GM12878 (cell line): ENCODE data around the gene TNS4. TPM values are rescaled to one million over a fixed set of nuclear protein-coding genes. Genes with fewer than 3 reads are reported as not detected.

ENCODE experiments used
- ATAC-seq: fragments of 200-7000 bp; cut with Tn5 transposase; 3 replicates; pipeline ENCODE4 v1.9.1; 2020; ENCODE audit warnings: mild to moderate bottlenecking, moderate library complexity
- BruUV-seq: library from RNA; stranded (reverse); fragments of 400-500 nt; replicated peaks from 2 replicates; lab custom pipeline; 2021; lab: Mats Ljungman, UMichigan
- CTCF ChIA-PET: fragments of 300-600 bp; sonication (Branson Sonifier 250); formaldehyde crosslinking; extraction: SDS; loops from one replicate; lab custom pipeline; 2021; ENCODE audit warnings: inconsistent platforms; lab: Yijun Ruan, JAX
- POLR2A ChIA-PET: fragments of 350-600 bp; formaldehyde crosslinking; extraction: SDS; loops from one replicate; lab custom pipeline; 2021; ENCODE audit warnings: inconsistent platforms; lab: Charles Lee
- RAD21 ChIA-PET: fragments of 300-600 bp; sonication (Branson Sonifier 250); formaldehyde crosslinking; loops from one replicate; lab custom pipeline; 2023; ENCODE audit warnings: antibody characterized with exemption; ENCODE audit not compliant: unreplicated experiment; lab: Charles Lee
- SMC1A ChIA-PET: fragments of 300-600 bp; sonication (Branson Sonifier 250); formaldehyde crosslinking; loops from one replicate; lab custom pipeline; 2023; ENCODE audit not compliant: unreplicated experiment, uncharacterized antibody; lab: Charles Lee
- DNase-seq: peaks from one replicate; pipeline ENCODE4 v3.0.0-alpha.2; 2011; ENCODE audit warnings: low read depth, low spot score
- FAIRE-seq: peaks from 3 replicates; lab custom pipeline; 2011; peaks lifted over from hg19 to GRCh38; lab: Jason Lieb, UNC
- H2AFZ ChIP-seq: 2 replicates; pipeline ENCODE4 v1.6.0; 2011; ENCODE audit warnings: low read depth, low read length, control low read depth; ENCODE audit not compliant: control insufficient read depth
- H3K27ac ChIP-seq: 2 replicates; pipeline ENCODE4 v1.5.1; 2011; ENCODE audit warnings: control low read depth; ENCODE audit not compliant: control insufficient read depth, insufficient read depth
- H3K27me3 ChIP-seq, 2 experiments: replicated peaks in 1 of 2; 2 replicates each; pipeline versions ENCODE4 v1.6.0 to v1.6.1; 2011; ENCODE audit warnings: low read length in 1 of 2; ENCODE audit not compliant: control insufficient read depth in 2 of 2, insufficient read depth in 2 of 2
- H3K36me3 ChIP-seq, 2 experiments: 2 replicates each; pipeline ENCODE4 v1.5.1; 2011; ENCODE audit warnings: low read length in 1 of 2; ENCODE audit not compliant: control insufficient read depth in 2 of 2, insufficient read depth in 2 of 2
- H3K4me1 ChIP-seq: 2 replicates; pipeline ENCODE4 v1.6.1; 2011; ENCODE audit warnings: mild to moderate bottlenecking, low read length, moderate library complexity, mixed read lengths; ENCODE audit not compliant: control insufficient read depth, insufficient read depth
- H3K4me2 ChIP-seq: 2 replicates; pipeline ENCODE4 v1.6.0; 2011; ENCODE audit warnings: control low read depth; ENCODE audit not compliant: control insufficient read depth, insufficient read depth
- H3K4me3 ChIP-seq: fragments of 200-600 bp; sonication (generic); 2 replicates; pipeline ENCODE4 v1.5.1; 2016
- H3K79me2 ChIP-seq: 2 replicates; pipeline ENCODE4 v1.6.0; 2011; ENCODE audit warnings: low read length; ENCODE audit not compliant: control insufficient read depth, insufficient read depth
- H3K9ac ChIP-seq: 2 replicates; pipeline ENCODE4 v1.8.0; 2011; ENCODE audit warnings: low read length, control low read depth, mixed read lengths; ENCODE audit not compliant: control insufficient read depth, insufficient read depth
- H3K9me3 ChIP-seq: replicated peaks from 3 replicates; pipeline ENCODE4 v1.5.1; 2011; ENCODE audit warnings: mild to moderate bottlenecking, low read length; ENCODE audit not compliant: control insufficient read depth, insufficient read depth
- H4K20me1 ChIP-seq: 2 replicates; pipeline ENCODE4 v1.6.0; 2011; ENCODE audit not compliant: control insufficient read depth, insufficient read depth
- CREM ChIP-seq: IDR thresholded peaks from 2 replicates; pipeline ENCODE4 v1.6.1; 2014; ENCODE audit warnings: antibody characterized with exemption, low read depth
- EED ChIP-seq: sonication (generic); IDR thresholded peaks from 2 replicates; pipeline ENCODE4 v1.6.1; 2016; ENCODE audit warnings: antibody characterized with exemption, low read depth
- EP300 ChIP-seq, 2 experiments: fragments of 150-350 bp in 1 of 2; IDR thresholded peaks; 2 replicates each; pipeline ENCODE4 v1.6.1; 2011 to 2012; ENCODE audit warnings: low read depth in 2 of 2, low read length in 2 of 2, borderline replicate concordance in 1 of 2, improper control_type of control experiment in 1 of 2, inconsistent platforms in 1 of 2; ENCODE audit not compliant: control insufficient read depth in 1 of 2
- FOXM1 ChIP-seq: IDR thresholded peaks from 2 replicates; pipeline ENCODE4 v1.6.1; 2012; ENCODE audit warnings: low read depth, mild to moderate bottlenecking, inconsistent platforms, low read length, moderate library complexity
- HDGF ChIP-seq: fragments of 450-650 bp; IDR thresholded peaks from 2 replicates; pipeline ENCODE4 v1.6.1; 2016; ENCODE audit warnings: antibody characterized with exemption
- LARP7 ChIP-seq: fragments of 450-650 bp; IDR thresholded peaks from 2 replicates; pipeline ENCODE4 v1.6.1; 2017; ENCODE audit warnings: mild to moderate bottlenecking
- MTA3 ChIP-seq: IDR thresholded peaks from 2 replicates; pipeline ENCODE4 v1.6.1; 2012; ENCODE audit warnings: low read length, inconsistent platforms, borderline replicate concordance
- MYB ChIP-seq: fragments of 150-350 bp; IDR thresholded peaks from 2 replicates; pipeline ENCODE4 v1.6.1; 2014; ENCODE audit warnings: mild to moderate bottlenecking, low read depth, low read length, borderline replicate concordance
- NFYB ChIP-seq: IDR thresholded peaks from 2 replicates; pipeline ENCODE4 v1.6.1; 2011; ENCODE audit warnings: low read depth, mild to moderate bottlenecking, low read length, improper control_type of control experiment, moderate library complexity; ENCODE audit not compliant: insufficient read depth
- NKRF ChIP-seq: fragments of 450-650 bp; conservative IDR thresholded peaks from 2 replicates; pipeline ENCODE4 v1.6.1; 2017; ENCODE audit warnings: mild to moderate bottlenecking, moderate library complexity
- NR2C1 ChIP-seq: fragments of 450-650 bp; IDR thresholded peaks from 2 replicates; pipeline ENCODE4 v1.6.1; 2017; ENCODE audit warnings: antibody characterized with exemption, mild to moderate bottlenecking, moderate library complexity
- RB1 ChIP-seq: fragments of 450-650 bp; formaldehyde crosslinking; IDR thresholded peaks from 2 replicates; pipeline ENCODE4 v1.6.1; 2017; ENCODE audit warnings: mild to moderate bottlenecking, borderline replicate concordance
- SREBF2 ChIP-seq: IDR thresholded peaks from 2 replicates; pipeline ENCODE4 v1.6.1; 2012; ENCODE audit warnings: mild to moderate bottlenecking, low read length
- TBL1XR1 ChIP-seq: IDR thresholded peaks from 2 replicates; pipeline ENCODE4 v1.6.1; 2012; ENCODE audit warnings: low read depth, low read length, improper control_type of control experiment
- ZBED1 ChIP-seq: IDR thresholded peaks from 2 replicates; pipeline ENCODE4 v1.6.1; 2016; ENCODE audit warnings: borderline replicate concordance
- ZNF24 ChIP-seq: fragments of 450-650 bp; IDR thresholded peaks from 2 replicates; pipeline ENCODE4 v1.6.1; 2017; ENCODE audit warnings: antibody characterized with exemption, mild to moderate bottlenecking
- ZSCAN29 ChIP-seq: fragments of 450-650 bp; IDR thresholded peaks from 2 replicates; pipeline ENCODE4 v1.6.1; 2017; ENCODE audit warnings: mild to moderate bottlenecking, moderate library complexity
- WGBS: methylation state at CpG from one replicate; pipeline ENCODE4 v1.1.6; 2016; ENCODE audit warnings: low lambda C conversion rate; ENCODE audit not compliant: insufficient replicate concordance, insufficient coverage; ENCODE audit errors: missing lambda C conversion rate; 5-methylcytosine and 5-hydroxymethylcytosine counted together
- in situ Hi-C: fragments of 300-500 bp; cut with MboI; formaldehyde crosslinking; loops from 9 replicates; pipeline ENCODE4 v1.14.3; 2018; ENCODE audit warnings: mixed read lengths
- intact Hi-C: fragments of 100-400 bp; cut with micrococcal nuclease; formaldehyde crosslinking; loops from one replicate; pipeline ENCODE4 v1.14.2; 2022; ENCODE audit not compliant: unreplicated experiment
- polyA plus RNA-seq, 11 experiments: library from polyadenylated mRNA; depleted of rRNA in 4 of 11; unstranded in 6 of 11; stranded (reverse) in 5 of 11; fragments of >200 nt; fragmentation: Nextera tagmentation in 4 of 11; fragmentation: Illumina TruSeq in 1 of 11; extraction: Ambion mirVana in 4 of 11; extraction: Trizol in 1 of 11; gene quantifications; 1 replicate in 1 of 11; 2 replicates in 10 of 11; pipeline versions ENCODE4 v1.2.1 to v1.2.3, GENCODE V29; 2011 to 2016; ENCODE audit warnings: inconsistent platforms in 2 of 11, missing spikeins in 2 of 11, low read depth in 1 of 11
- total RNA-seq, 4 experiments: library from RNA; depleted of rRNA in 3 of 4; stranded (reverse); fragments of >200 nt in 3 of 4; fragmentation: Illumina TruSeq in 1 of 4; extraction: Trizol in 1 of 4; gene quantifications; 2 replicates each; pipeline versions ENCODE4 v1.2.1 to v1.2.3, GENCODE V29; 2013 to 2021

The TNS4 gene
- total and polyA plus RNA-seq, 10 of the 15 experiments (the other 5 are each of a cell fraction or from before 2014, with no cell fraction given): 0.10 to 0.90 (median 0.68) TPM; not detected in 2

GRCh38 chr17:40497695-40498094 lies 3.7 kb downstream of the TNS4 start:
- no peaks in the 10 kb centered on the region for H3K36me3 ChIP-seq
- H3K4me1 ChIP-seq: no peaks in the 10 kb centered on the region
- H3K9me3 ChIP-seq: no peaks in the 10 kb centered on the region
- no peaks in the 10 kb centered on the region for H3K79me2 ChIP-seq
- no peak overlapping the region for H2AFZ ChIP-seq
- H3K4me3 ChIP-seq: no peak overlapping the region
- TF ChIP-seq ZNF24: no peak
- TF ChIP-seq TBL1XR1: no peak
- no peak for TF ChIP-seq NKRF
- TF ChIP-seq ZBED1: no peak
- TF ChIP-seq HDGF: no peak
- no peak for TF ChIP-seq NR2C1
- TF ChIP-seq EED: no peak
- no peak for TF ChIP-seq EP300 (IDR thresholded peaks at IDR 0.05; ENCODE audit: borderline replicate concordance in 1 of 2, control insufficient read depth in 1 of 2, low read depth in 2 of 2, low read length in 2 of 2)
- no peak for TF ChIP-seq RB1
- TF ChIP-seq LARP7: no peak
- TF ChIP-seq CREM: no peak
- no peak for TF ChIP-seq MTA3
- no peak for TF ChIP-seq SREBF2
- no peak for TF ChIP-seq NFYB
- TF ChIP-seq ZSCAN29: no peak
- TF ChIP-seq FOXM1: no peak
- no peak for TF ChIP-seq MYB
- H3K27me3 ChIP-seq: peaks cover 0 to 9% of the 10 kb centered on the region in 2 experiments; a peak in 2 of 4 replicates
- H4K20me1 ChIP-seq: no peaks in the 10 kb centered on the region
- no peak overlapping the region for H3K27ac ChIP-seq
- no peak for ATAC-seq
- RAD21 ChIA-PET: interaction anchor here (0.8 to 1.0 kb wide), 2 partner anchors 10 to 36 kb away, joined by 3 to 4 read pairs; no protein-coding TSS in a partner anchor
- SMC1A ChIA-PET: interaction anchor here (0.9 to 1.4 kb wide), 7 partner anchors 10 to 49 kb away, joined by 3 to 5 read pairs (median 3); no protein-coding TSS in a partner anchor
- CTCF ChIA-PET: interaction anchor here (0.7 to 1.4 kb wide), 6 partner anchors 20 to 423 kb away, joined by 3 to 7 read pairs (median 4); no protein-coding TSS in a partner anchor
- H3K4me2 ChIP-seq: no peak overlapping the region
- no TSS peak for BruUV-seq
- POLR2A ChIA-PET: interaction anchor here (0.6 to 1.3 kb wide), 4 partner anchors 8 to 27 kb away, joined by 3 read pairs; no protein-coding TSS in a partner anchor
- intact Hi-C loops (no loop called here), in situ Hi-C loops (no loop called here)
- no peak for DNase-seq
- 0% methylated on average over 2 of the region's 2 CpGs for WGBS
- no peak for FAIRE-seq
- no peak overlapping the region for H3K9ac ChIP-seq
